Measurements from ENCODE around the gene TNFAIP8L3.

TNFAIP8L3 gene

DNA sequence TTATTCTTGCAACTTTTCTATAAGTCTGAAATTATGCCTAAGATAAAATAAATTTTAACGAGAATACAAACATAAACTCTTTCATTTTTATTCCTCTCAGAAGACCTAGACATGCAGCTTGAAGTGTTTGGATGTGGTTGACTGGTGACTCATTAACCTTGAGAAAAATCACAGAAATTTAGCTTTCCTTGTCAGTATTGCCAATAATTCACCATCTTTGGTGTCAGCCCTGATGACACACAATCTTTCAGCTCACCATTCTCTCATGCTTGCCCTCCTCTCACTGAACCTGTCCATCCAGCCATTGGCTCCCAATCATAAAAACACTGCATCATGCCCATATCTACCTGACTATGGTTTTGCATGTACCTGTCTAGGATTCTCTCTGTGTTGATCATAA is 22.6 kb upstream of the TNFAIP8L3 start:
- DNase-seq (ENCODE audit: low read depth in 2 of 2), result no peak

DNA sequence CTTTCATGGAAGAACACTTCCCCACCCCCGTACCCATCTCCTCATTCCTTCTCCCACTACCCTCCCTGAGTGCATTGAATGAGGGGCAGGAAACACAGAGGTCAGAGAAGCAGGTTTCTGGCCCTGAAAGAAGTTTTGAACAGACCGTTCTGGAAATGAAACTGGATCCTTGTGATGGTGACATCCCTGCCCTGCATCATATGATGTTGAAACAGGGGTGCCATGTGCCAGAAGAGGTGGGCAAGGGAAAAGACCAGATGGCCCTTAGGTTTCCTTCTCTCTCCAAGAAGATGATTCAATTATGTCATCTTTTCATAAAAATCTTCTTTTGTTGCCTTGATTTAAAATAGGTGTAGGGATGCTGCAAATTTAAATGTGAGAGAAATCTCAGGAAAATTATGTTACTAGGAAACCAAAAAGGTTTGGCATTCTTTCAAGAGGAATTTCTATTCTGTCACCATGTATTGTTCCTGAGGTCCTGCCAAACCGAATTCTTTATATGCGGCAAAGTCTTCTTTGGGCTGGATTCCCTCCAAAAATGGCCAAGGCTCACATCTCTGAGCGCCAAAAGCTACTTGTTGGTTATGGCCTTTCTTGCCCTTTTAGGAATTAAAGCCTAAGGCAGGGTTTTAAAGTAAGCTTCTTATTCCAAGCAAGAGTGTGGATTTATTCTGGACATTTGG is 19.9 kb upstream of the TNFAIP8L3 start:
- DNase-seq (ENCODE audit: low read depth in 2 of 2), result no peak

DNA sequence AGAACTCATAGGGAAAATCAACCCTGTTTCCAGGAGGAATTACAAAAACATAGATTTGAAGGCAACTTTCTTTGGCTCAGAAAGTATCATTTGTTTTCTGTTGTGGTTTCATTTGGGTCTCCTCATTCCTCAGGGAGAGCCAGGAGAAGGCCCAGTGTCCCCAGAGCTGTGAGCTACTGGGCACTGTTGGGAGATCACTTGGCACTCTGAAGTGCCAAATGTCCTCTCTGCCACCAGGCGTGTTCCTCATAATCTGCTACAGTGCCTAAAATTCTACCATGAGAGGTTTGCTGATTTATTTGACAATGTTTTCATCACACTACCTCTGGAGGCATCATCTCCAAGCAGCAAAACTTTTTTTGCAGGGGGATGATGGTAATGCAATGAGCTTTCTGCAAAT is 17.4 kb upstream of the TNFAIP8L3 start:
- DNase-seq (ENCODE audit: low read depth in 2 of 2), result no peak

DNA sequence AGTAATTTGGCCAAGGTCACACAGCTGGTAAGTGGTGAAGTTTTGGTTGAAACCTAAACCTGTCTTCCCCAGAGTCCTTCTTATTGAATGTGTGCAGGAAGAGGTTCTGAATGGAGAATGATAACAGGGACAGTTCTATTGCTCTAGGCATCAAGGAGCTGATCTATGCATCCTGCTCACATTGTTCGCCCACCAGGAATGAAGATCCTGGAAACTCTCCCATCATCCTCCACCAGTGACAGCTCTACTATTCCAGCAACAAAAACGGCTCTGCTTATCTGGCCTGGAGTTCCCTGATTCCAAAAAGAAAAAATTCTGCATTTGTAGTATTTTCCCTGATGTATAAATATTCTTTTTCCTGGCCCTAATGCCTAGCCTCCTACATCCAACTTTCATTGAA is 16.4 kb upstream of the TNFAIP8L3 start:
- no peak for DNase-seq (ENCODE audit: low read depth in 2 of 2)

DNA sequence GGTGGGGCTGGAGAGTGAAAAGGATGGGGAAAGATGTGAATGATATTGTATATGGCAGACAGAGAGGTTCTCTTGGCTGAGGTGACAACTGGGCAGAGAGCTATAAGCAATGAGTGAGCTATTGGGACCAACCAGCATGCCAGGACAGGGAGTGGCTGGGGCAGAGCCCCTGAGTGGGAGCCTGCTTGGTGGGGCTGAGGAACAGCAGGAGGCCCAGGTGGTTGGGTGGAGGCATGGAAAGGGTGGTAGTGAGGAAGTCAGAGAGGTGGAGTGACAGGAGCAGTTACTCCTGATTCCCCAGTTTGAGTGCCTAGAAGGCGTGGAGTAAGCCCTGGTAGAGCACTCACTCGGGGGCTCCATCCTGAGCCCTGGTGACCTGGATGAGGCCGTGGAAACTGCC is 15.5 kb upstream of the TNFAIP8L3 start:
- no peak for DNase-seq (ENCODE audit: low read depth in 2 of 2)

DNA sequence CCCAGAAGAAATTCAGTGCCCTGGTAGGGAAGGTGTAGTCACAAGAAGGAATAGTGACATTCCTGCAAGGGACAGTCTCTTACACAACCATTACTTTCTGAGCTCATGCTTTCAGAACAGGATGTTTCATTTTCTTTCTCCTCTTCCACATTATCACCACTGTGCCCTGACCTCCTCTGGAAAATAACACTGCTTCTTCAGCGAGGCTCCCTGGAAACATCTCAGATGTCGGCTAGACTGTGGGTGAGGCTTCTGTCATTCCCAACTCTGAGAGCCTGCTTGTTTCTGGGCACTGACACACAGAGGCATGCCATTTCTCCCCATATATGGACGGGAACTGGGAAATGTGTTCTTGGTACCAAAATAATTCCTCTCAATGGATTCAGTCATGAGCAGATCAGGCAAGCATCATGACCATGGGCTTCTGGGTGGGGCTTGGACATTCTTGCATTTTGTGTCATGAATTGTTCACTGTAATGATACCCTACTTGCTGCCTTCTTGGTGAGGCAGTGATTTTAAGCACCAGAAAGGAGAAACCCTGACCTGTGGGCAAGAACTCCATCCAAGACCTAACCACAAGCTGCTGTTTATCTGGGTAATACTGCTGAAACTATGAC is 14.3 kb upstream of the TNFAIP8L3 start:
- DNase-seq (ENCODE audit: low read depth in 2 of 2), result no peak

DNA sequence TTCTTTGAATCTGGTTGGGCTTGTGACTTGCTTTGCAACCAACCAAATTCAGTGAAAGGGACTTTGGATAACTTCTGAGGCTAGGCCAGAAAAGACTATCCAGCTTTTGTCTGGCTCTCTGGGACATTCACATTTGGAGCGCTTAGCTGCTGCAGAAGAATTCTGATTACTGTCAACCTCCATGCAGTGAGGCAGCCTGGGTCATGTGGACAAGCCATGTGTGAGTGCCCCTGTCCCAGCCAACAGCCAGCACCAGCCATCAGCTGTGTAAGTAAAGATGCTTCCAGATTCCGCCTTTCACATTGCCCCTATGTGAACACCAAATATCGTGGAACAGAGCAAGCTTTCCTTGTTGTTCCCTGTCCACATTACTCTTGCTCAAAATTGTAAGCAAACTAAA is 12.9 kb upstream of the TNFAIP8L3 start:
- DNase-seq (ENCODE audit: low read depth in 2 of 2), result no peak

DNA sequence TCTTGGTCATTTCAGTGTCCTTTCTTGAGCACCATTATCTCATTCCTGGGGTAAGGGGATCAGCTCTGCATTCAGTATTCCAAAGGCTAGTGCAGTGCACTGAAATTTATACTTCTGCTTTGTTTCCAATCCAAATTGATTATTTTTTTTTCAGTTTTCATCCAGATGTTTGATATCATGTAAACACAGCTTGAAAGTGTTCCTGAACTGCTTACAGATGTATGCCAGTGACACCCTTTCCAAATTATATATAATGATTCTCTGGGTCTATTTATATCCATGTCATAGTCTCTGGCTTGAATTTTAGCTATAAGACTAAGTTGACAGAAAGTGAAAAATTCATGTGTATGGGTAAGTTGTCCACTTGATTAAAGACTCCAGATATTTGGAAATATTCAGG is 11.8 kb upstream of the TNFAIP8L3 start:
- no peak for DNase-seq (ENCODE audit: low read depth in 2 of 2)

DNA sequence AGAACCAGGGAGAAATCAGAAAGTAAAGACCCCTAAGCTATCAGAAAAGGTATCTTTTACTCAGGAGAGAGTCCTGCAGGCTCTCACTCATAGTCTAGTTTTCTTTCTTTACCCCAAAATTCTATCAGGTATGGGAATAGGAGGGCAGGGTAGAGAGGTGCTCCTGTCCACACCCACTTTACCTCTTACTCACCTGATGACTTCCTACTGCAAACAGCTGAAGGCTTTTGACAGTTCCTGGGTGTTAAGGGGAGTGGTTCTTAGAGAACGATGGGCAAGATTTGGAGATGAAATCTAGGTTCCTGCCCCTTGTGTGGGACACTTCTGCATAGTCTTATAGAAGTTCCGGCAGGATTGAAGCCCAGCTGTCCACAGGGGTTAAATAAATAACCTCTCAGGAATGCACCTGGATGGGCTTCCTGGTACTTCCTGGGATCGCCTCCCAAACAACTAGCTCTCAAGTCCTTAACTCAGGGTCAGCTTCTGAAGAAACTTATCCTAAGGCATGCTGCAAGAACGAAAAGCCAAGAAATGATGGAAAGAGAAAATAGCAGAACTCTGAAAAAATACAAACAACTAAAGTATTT is 10.8 kb upstream of the TNFAIP8L3 start:
- DNase-seq (ENCODE audit: low read depth in 2 of 2), result no peak

DNA sequence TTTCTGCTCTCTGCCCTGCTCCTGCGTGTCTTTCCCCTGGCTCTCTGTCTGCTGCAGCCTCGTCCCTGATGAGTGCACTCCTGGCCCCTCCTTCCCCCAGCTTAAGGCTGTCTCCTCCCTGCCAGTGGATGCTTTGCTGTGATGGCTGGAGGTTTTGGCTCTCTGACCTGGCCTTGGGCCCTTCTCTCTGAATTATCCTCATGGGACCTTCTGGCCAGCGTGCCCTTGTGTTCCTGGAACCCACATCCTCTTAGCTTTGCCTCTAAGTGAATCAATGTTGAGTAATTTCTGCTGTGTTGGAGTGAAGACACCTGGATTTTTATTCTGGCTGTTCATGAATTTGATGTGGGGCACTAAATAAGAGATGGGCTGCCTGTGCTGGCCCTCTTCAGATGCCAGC is 9.8 kb upstream of the TNFAIP8L3 start:
- DNase-seq (ENCODE audit: low read depth in 2 of 2), result no peak

DNA sequence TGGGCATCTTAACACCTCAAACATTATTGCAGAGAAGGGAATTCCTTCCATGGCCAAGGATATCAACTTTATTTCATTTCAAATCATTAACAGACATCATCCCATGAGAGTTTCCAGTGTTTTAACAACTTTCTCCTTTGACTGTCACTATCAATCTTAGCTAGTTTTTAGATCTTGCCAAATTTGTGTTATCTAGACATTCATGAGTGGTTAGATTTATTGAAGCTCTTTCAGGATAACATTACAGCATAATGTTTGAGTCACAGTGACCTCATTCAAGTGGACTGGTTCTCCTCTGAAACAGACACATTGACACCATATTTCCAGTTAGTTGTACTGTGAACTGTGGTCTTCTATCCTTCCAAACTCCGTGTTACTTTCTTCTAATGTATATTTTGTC is 8.6 kb upstream of the TNFAIP8L3 start:
- DNase-seq (ENCODE audit: low read depth in 2 of 2), result no peak

DNA sequence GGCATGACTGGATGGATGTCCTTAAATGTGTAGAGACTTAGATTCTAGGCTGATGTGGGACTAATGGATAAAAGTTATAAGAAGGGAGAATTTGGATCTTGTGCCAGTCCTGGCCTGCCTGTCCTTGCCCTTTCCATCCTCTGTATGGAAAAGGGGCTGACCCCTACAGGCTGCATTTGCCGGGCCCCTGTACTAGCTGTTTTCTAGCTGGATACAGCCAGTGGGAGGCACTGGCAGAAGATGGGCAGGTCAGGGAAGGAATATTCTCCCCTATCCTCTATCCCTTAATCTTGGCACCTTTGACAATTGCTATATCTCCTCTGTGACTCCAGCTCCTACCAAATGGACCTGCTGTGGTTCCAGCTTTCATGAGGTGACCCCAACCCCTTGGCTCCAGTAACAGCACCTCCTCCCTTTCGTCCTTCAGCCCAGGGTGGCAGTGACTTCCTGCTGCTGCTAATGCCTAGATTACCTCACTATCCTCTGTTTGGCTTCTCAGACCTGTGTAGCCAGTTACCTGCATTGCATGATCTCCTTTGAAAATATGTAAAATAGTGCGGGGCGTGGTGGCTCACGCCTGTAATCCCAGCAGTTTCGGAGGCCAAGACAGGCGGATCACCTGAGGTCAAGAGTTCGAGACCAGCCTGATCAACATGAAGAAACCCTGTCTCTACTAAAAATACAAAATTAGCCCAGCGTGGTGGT is 6.2 kb upstream of the TNFAIP8L3 start:
- DNase-seq (ENCODE audit: low read depth in 2 of 2), result no peak

DNA sequence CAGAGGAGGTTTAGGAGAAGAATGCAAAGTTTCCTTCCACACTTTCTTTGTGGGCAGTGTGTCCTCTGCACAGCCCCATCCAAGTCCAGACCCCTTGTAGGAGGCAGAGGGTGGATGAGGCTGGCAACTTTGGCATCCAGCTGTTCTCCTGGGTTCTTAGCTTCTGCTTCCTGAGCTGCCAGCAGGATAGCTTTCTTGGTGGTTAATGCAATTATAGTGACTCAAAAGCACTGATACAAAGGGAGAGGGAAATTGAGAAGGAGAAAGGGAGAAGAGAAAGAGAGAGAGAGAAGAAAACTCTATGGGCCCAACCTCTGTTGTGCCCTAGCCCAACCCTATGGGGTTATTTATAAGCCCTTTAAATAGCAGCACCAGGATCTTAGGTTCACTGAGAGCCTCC is 4.5 kb upstream of the TNFAIP8L3 start:
- no peak for DNase-seq (ENCODE audit: low read depth in 2 of 2)

DNA sequence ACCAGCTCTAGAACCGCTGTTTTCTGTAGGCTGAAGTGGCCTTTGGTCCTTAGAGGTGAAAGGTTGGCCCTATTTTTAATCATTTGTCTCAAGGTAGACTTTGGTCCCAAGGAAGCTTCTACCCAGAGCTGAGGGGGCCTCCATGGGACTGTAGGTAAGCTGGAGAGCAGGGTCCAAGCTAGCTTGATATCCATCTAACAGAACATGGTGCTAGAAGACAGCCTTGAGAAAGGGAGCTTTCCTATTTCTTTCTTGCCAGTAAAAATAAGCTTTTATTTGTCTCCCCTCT is 3.6 kb upstream of the TNFAIP8L3 start:
- no peak for DNase-seq (ENCODE audit: low read depth in 2 of 2)

DNA sequence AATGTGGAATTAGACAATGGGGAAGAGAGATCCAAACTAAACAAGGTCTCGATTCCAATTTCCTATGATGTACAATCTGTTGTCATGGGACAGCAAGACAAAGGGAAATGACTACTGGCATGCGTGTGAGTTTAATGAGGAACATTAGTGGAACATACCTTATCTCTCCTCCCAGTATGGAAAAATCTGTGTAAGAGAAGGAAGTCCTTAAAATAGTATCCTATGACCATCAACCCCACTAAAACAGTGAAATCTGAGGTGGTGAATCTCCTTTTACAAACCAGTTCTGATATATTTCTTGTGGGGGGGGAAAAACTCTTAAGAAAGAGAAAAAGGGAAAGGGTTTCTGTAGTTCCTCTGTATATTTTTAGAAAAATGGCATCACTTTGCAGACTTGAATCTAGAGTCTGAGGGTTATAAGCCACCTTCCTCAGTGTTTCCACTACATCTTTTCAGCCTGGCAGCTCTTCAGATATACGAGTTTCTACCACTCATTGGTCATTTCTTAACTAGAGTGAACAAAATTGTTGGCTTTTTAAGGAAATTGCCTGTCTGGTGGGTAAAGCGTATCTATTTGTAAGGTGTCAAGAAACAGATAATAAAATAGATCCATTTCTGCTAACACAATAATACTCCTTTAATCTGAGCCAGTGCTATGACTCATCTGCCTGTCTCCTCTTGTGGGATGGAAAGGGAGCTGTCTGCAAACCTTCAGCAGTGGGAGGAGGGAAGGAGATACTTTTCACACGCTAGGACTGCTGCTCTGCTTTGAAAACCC is 3.0 kb upstream of the TNFAIP8L3 start:
- DNase-seq (ENCODE audit: low read depth in 2 of 2), result no peak

DNA sequence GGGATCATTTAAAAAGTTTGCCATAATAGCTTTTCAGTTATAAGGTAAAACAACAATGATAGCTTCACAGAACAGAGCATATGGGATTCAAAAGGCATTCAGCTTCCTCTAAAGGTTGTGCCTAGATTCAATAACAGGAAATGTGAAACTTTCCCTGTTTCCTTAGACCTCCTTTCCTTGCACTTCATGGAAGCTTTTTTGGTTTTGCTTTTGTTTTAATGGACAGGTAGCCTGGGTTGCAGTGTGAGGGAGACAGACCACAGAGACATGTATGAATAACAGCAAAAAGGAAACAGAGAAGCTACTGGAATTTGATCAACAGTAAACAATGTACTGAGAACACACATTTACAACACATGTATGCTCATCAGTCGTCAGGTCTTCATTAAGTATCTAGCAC is 2.3 kb upstream of the TNFAIP8L3 start:
- no peak for DNase-seq (ENCODE audit: low read depth in 2 of 2)

DNA sequence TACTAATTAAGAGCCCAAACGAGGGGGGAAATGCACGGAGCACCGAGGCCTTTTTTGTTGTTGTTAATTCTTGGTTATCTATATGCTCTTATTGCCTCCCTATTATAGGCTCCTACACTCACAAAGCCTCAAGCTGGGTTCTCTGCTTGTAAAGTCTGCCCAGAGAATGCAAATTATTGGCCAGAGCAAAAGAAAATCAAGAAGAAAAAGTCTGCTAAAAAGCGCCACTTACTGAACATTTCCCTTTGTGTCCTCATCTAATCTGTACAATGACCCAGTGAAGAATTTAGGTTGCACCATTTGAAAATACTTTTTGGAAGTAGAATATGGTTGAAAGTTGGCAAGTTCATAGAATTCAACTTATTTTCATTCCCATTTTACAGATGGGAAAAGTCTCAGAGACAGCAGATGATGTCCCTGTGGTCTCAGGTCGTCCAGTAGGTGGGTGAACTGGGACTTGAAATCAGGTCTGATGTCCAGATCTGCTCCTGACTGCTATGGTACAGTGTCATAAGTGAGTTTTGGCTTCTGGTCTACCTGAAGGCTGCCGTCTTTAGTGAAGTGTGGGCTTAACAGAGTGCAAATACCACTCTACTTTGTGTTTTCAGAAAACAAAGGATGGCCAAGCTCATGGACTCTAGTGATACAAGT is 1.1 kb upstream of the TNFAIP8L3 start:
- DNase-seq (ENCODE audit: low read depth in 2 of 2), result no peak

DNA sequence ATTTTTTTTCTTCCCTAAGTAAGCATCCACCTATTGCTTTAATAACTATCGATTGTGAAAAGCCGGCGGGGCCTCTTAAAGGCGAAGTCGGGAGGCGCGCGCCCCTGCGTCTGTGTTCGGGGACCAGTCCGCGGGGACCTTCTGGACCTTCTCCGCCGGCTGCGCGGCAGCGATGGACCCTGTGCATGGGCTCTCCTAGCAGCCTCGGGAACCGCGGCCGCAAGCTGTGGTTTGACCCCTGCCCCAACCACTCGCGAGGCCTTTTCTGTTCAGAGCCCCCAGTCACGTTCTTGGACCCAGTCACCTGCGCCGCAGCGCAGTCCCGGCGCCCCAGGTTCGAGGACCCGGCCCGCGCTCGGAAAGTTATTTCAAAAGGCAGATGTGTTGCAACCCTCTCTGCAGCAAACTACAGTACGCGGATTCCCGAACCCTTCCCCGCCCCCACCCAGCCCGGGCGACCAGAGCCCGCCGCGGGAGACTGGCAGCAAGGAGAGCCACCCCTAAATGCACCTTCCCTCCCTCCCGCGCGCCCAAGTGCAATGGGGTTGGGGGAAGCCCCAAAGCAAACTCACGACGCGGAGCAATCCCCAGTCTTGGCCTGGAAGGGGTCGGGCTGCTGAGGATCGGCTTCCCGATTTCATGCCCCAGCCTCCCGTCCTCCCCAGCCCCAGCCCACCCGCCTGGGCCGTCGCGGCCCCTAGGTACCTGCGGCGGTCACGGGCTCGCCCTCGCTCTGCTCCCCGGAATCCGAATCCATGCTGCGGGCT is 684 bp downstream of the TNFAIP8L3 start:
- DNase-seq (ENCODE audit: low read depth in 2 of 2), result no peak

DNA sequence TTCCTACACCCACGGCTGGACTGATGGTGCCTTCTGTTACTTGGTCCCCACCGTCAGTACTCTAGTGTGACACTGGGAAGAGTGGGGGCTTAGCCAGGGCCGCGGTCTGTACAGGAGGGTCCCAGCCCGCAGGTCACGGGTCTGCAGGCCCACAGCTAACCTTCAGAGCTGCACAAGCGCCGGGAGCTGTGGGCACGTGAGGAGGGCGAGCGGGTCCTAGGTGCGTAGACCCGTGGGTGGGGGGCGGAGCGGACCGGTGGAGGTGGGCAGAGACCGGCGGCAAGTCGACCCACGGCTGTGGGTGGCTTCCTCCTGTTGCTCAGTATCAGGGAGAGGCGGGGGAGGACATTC is 1.2 kb downstream of the TNFAIP8L3 start:
- DNase-seq (ENCODE audit: low read depth in 2 of 2), result no peak

DNA sequence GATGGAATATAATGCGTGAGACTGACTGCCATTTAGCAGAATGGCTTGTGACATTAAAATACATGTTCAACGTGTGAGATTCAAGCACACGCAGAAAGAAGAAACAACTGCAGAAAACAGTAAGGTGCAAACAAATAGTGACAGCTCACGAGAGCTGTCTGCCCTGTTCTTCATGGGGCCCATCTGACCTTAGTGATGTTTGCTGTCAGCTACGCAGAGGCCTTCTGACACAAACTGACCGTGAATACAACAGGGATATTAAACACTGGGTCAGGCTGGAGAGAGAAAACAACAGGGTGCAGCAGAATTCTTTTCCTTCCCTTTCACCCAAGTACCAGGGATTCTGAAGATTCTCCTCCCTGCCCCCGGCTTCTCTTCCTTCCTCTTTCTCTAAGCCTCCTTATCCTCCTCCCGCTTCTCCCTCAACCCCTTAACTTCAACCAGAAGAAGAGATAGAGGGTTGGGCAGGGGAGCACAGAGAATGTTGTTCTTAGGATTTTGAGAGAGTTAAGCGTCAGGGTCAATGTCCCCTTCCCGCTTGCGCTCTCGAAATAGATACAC is 2.1 kb downstream of the TNFAIP8L3 start:
- no peak for DNase-seq (ENCODE audit: low read depth in 2 of 2)

DNA sequence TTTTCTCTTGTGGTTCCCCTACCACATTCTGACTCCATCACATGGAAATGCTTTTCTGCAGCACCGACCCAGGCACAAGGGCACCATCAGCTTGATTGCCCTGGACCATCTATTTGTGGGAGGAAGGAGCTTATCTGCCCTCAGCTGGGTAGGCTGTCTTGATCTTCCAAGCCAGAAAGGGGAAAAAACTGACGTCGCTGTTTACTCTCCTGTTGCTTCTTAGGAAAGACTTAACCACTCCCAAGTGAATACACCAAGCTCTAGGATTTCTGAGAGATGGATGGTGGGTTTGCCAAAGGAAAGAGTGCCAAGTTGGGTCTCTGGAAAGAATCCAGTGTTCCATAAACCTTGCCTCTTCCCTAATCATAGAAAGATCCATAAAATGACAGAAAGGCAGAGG is 4.0 kb downstream of the TNFAIP8L3 start:
- DNase-seq (ENCODE audit: low read depth in 2 of 2), result no peak
